T-helper 2 cell treated with Interferon-gamma antibody and Interleukin-4, amounts not matched to agents 5 μg/mL and 100 μg/mL, for 36 hours (primary cell): Measurements from ENCODE around the gene FSTL3.

Source experiments
- DNase-seq: peaks from one replicate; pipeline ENCODE4 v3.0.0; 2021; ENCODE audit warnings: low spot score
- H3K27ac Mint-ChIP-seq: one replicate; pipeline ENCODE4 v1.8.0; 2021; ENCODE audit warnings: mild to moderate bottlenecking, mixed read lengths
- H3K27me3 Mint-ChIP-seq: one replicate; pipeline ENCODE4 v1.8.0; 2021; ENCODE audit warnings: low read depth, mixed read lengths
- H3K36me3 Mint-ChIP-seq: one replicate; pipeline ENCODE4 v1.8.0; 2021; ENCODE audit warnings: low read depth, mixed read lengths
- H3K4me1 Mint-ChIP-seq: one replicate; pipeline ENCODE4 v1.8.0; 2021; ENCODE audit warnings: low read depth, mixed read lengths
- H3K4me3 Mint-ChIP-seq: one replicate; pipeline ENCODE4 v1.8.0; 2022; ENCODE audit warnings: mild to moderate bottlenecking, moderate library complexity, mixed read lengths
- H3K9me3 Mint-ChIP-seq: one replicate; pipeline ENCODE4 v1.8.0; 2021; ENCODE audit warnings: mixed read lengths

Gene FSTL3

GRCh38 chr19:731000-731399, 54.8 kb downstream of the FSTL3 start:
- no peaks in the 10 kb centered on the region for H3K27me3 Mint-ChIP-seq
- no peaks in the 10 kb centered on the region for H3K36me3 Mint-ChIP-seq
- DNase-seq = no peak
- H3K27ac Mint-ChIP-seq = no peak overlapping the region
- H3K9me3 Mint-ChIP-seq = no peaks in the 10 kb centered on the region
- H3K4me3 Mint-ChIP-seq = no peak overlapping the region
- H3K4me1 Mint-ChIP-seq = peaks cover 7% of the 10 kb centered on the region

DNA sequence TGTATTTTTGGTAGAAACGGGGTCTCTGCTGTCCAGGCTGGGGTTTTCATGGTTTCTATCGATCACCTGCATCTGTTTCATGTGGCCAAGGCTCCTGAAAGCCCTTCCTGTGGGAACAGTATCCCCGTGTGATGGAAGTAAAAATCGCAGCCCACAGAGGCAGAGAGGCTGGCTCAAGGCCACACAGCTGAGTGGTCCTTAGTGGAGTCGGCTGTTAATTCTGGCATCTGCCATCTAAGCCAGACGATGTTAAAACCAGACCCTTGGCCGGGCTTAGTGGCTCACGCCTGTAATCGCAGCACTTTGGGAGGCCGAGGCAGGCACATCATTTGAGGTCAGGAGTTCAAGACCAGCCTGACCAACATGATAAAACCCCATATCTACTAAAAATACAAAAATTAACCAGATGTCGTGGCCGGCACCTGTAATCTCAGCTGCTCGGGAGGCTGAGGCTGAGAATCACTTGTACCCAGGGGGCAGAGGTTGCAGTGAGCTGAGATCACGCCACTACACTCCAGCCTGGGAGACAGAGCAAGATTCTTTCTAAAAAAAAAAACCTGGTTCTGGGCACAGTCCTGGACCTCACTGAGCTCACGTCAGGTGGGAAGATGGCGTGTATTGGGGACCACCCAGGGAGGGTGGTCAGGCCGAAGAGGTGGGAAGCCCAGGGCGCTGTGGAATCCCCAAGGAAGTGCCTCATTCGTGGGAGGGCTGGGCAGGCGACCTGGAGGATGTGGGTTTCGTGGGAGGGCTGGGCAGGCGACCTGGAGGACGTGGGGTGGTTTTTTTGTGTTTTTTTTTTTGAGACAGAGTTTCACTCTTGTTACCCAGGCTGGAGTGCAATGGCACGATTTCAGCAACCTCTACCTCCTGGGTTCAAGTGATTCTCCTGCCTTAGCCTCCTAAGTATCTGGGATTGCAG, 56.2 kb downstream of the FSTL3 start:
- Mint-ChIP-seq H3K27ac (no peak overlapping the region), H3K4me3 (no peak overlapping the region), H3K27me3 (no peaks in the 10 kb centered on the region), H3K4me1 (peaks cover 7% of the 10 kb centered on the region), H3K9me3 (no peaks in the 10 kb centered on the region), H3K36me3 (no peaks in the 10 kb centered on the region)
- no peak for DNase-seq
